B cell (primary cell): Measurements from ENCODE around the gene HDAC9. TPM values are rescaled to one million over a fixed set of nuclear protein-coding genes. Genes with fewer than 3 reads are reported as not detected.

Experiments used
- ATAC-seq: fragments of 200-7000 bp; cut with Tn5 transposase; one replicate; pipeline ENCODE4 v1.10.0; 2021; ENCODE audit warnings: low read depth, mild to moderate bottlenecking, moderate number of reproducible peaks, moderate library complexity
- CTCF ChIA-PET: fragments of 350-600 bp; sonication (Branson Sonifier 250); formaldehyde crosslinking; loops from one replicate; lab custom pipeline; 2021; ENCODE audit warnings: antibody characterized with exemption, inconsistent platforms; lab: Charles Lee
- POLR2A ChIA-PET: fragments of 350-600 bp; sonication (Branson Sonifier 250); formaldehyde crosslinking; loops from one replicate; lab custom pipeline; 2021; ENCODE audit warnings: antibody characterized with exemption; lab: Charles Lee
- DNase-seq: peaks from one replicate; pipeline ENCODE4 v3.0.0; 2013
- H2AFZ ChIP-seq: 2 replicates; pipeline ENCODE4 v1.6.1; 2012; ENCODE audit warnings: mild to moderate bottlenecking, low read depth, low read length; ENCODE audit not compliant: insufficient read depth, poor library complexity, severe bottlenecking
- H3K27ac ChIP-seq, 2 donors: 1 replicate in 1 of 2; 2 replicates in 1 of 2; pipeline ENCODE4 v1.5.1; 2012 to 2013; ENCODE audit warnings: low read length in 2 of 2, mild to moderate bottlenecking in 2 of 2, moderate library complexity in 1 of 2
- H3K27me3 ChIP-seq, 4 experiments: fragments of 200-600 bp in 1 of 4; sonication (generic) in 1 of 4; replicated peaks in 1 of 4; 1 replicate in 2 of 4; 2 replicates in 2 of 4; pipeline versions ENCODE4 v1.6.1 to v1.7.0; 2013 to 2016; ENCODE audit warnings: low read length in 3 of 4, mild to moderate bottlenecking in 2 of 4, mixed read lengths in 1 of 4, moderate library complexity in 1 of 4; ENCODE audit not compliant: insufficient read depth in 4 of 4, control insufficient read depth in 3 of 4; ENCODE audit errors: control extremely low read depth in 1 of 4
- H3K36me3 ChIP-seq, 2 experiments: replicated peaks in 1 of 2; 1 replicate in 1 of 2; 2 replicates in 1 of 2; pipeline versions ENCODE4 v1.6.1 to v1.7.1; 2013; ENCODE audit warnings: low read length in 1 of 2; ENCODE audit not compliant: insufficient read depth in 2 of 2, control insufficient read depth in 1 of 2; ENCODE audit errors: control extremely low read depth in 1 of 2, extremely low read depth in 1 of 2
- H3K4me1 ChIP-seq, 2 donors: fragments of 200-600 bp in 1 of 2; sonication (generic) in 1 of 2; 1 replicate in 1 of 2; 2 replicates in 1 of 2; pipeline versions ENCODE4 v1.5.1 to v1.6.1; 2013 to 2017; ENCODE audit warnings: low read length in 2 of 2; ENCODE audit not compliant: control insufficient read depth in 2 of 2, insufficient read depth in 2 of 2
- H3K4me2 ChIP-seq: replicated peaks from 2 replicates; pipeline ENCODE3; 2012; ENCODE audit warnings: mild to moderate bottlenecking, low read depth, low read length; ENCODE audit not compliant: poor library complexity, severe bottlenecking
- H3K4me3 ChIP-seq, 5 experiments: fragments of 200-600 bp in 1 of 5; sonication (generic) in 1 of 5; 1 replicate in 3 of 5; 2 replicates in 2 of 5; pipeline versions ENCODE4 v1.5.1 to v1.7.0; 2011 to 2016; ENCODE audit warnings: low read length in 4 of 5, mild to moderate bottlenecking in 4 of 5, low read depth in 2 of 5, control low read depth in 1 of 5, moderate library complexity in 1 of 5; ENCODE audit not compliant: insufficient read depth in 1 of 5; ENCODE audit errors: control extremely low read depth in 1 of 5, extremely low read depth in 1 of 5
- H3K79me2 ChIP-seq: fragments of 200-600 bp; sonication (generic); one replicate; pipeline ENCODE4 v1.6.0; 2016; ENCODE audit warnings: low read length; ENCODE audit not compliant: control insufficient read depth, insufficient read depth
- H3K9ac ChIP-seq: fragments of 200-600 bp; sonication (generic); 2 replicates; pipeline ENCODE4 v1.6.1; 2017; ENCODE audit warnings: mild to moderate bottlenecking, low read length, moderate library complexity
- H3K9me3 ChIP-seq, 3 donors: one replicate each; pipeline versions ENCODE4 v1.6.1 to v1.7.1; 2013; ENCODE audit warnings: low read length in 2 of 3; ENCODE audit not compliant: control insufficient read depth in 2 of 3, insufficient read depth in 1 of 3; ENCODE audit errors: control extremely low read depth in 1 of 3
- H4K20me1 ChIP-seq: 2 replicates; pipeline ENCODE4 v1.6.0; 2012; ENCODE audit warnings: mild to moderate bottlenecking, low read length; ENCODE audit not compliant: insufficient read depth, control insufficient read depth, poor library complexity, severe bottlenecking
- H3K27ac Mint-ChIP-seq: one replicate; pipeline ENCODE4 v1.8.0; 2021; ENCODE audit warnings: mixed read lengths
- H3K27me3 Mint-ChIP-seq: one replicate; pipeline ENCODE4 v1.8.0; 2021; ENCODE audit warnings: mixed read lengths
- H3K4me1 Mint-ChIP-seq: one replicate; pipeline ENCODE4 v1.8.0; 2021; ENCODE audit warnings: mixed read lengths
- H3K4me3 Mint-ChIP-seq: one replicate; pipeline ENCODE4 v1.8.0; 2021; ENCODE audit warnings: mixed read lengths
- H3K9me3 Mint-ChIP-seq: one replicate; pipeline ENCODE4 v1.8.0; 2022; ENCODE audit warnings: mixed read lengths; ENCODE audit not compliant: insufficient read depth
- EZH2 ChIP-seq: IDR thresholded peaks from 2 replicates; pipeline ENCODE4 v1.6.1; 2012; ENCODE audit warnings: borderline replicate concordance, low read depth, mild to moderate bottlenecking, moderate library complexity, low read length; ENCODE audit not compliant: insufficient read depth, poor library complexity, severe bottlenecking
- WGBS: methylation state at CpG from one replicate; pipeline ENCODE4 v1.1.5; 2013; ENCODE audit warnings: missing lambda C conversion rate; ENCODE audit not compliant: insufficient coverage; 5-methylcytosine and 5-hydroxymethylcytosine counted together
- intact Hi-C: fragments of 100-400 bp; cut with micrococcal nuclease; formaldehyde crosslinking; loops from one replicate; pipeline ENCODE4 v1.10.0; 2022
- polyA plus RNA-seq: library from polyadenylated mRNA; depleted of rRNA; stranded (reverse); fragments of >200 nt; gene quantifications from 2 replicates; pipeline ENCODE4 v1.2.3, GENCODE V29; 2012
- total RNA-seq, 2 donors: library from RNA; stranded (reverse); fragments of 120-200 nt in 1 of 2; gene quantifications; 1 replicate in 1 of 2; 2 replicates in 1 of 2; pipeline versions ENCODE4 v1.2.3 to v1.2.4, GENCODE V29; 2013 to 2022
- TF ChIP-seq, protein P1 (sequence below): fragments of 200-600 bp; IDR thresholded peaks from one replicate; pipeline ENCODE4 v1.8.0; 2022; ENCODE audit warnings: antibody characterized with exemption, mild to moderate bottlenecking

The HDAC9 gene
- total and polyA plus RNA-seq, 2 donors (not counting 1 experiment from before 2014, with no cell fraction given), result 49.1 to 64.8 TPM

DNA sequence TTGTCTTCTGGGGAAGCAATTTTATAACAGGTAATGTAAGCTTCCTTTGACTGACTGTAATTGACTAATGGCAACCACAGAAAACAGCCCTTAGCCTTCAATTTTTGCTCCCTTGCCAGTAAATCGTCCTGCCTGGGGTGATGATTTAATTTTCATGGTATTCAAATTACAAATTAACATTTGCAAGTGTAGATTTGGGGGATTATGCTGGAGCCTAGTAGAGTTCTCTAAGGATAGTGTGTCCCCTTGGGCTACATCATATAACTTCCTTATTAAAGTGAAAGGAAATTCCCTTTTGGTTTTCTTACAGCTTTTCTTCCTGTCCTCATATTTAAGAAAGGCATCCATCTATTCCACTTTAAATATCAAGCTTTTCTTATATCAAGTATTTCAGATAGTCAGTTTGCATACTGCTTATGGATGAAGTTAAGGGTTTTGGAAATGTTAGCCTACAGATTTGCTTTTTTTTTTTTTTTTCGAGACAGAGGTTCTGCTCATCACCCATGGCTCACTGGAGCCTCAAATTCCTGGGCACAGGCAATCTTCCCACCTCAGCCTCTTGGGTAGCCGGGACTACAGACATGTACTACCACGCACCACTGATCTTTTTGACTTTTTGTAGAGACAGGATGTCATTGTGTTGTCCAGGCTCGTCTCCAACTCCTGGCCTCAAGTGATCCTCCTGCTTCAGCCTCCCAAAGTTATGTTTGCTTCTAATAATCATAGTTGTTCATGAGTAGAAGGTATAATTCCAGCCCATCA, 35.9 kb upstream of the HDAC9 start:
- Histone ChIP-seq H2AFZ (no peak overlapping the region), H3K36me3 (no peaks in the 10 kb centered on the region), H3K27me3 (no peaks in the 10 kb centered on the region), H3K4me2 (peak overlapping the region; percentile 23), H4K20me1 (peaks cover 5% of the 10 kb centered on the region), H3K27ac (no peak overlapping the region), H3K9me3 (no peaks in the 10 kb centered on the region), H3K4me1 (peaks cover 9 to 18% of the 10 kb centered on the region in 2 donors), H3K79me2 (peaks cover 73% of the 10 kb centered on the region), H3K4me3 (no peak overlapping the region), H3K9ac (no peak overlapping the region)
- Mint-ChIP-seq H3K27ac (peak overlapping the region; percentile 54), H3K27me3 (no peaks in the 10 kb centered on the region), H3K4me1 (peaks cover 34% of the 10 kb centered on the region), H3K9me3 (no peaks in the 10 kb centered on the region), H3K4me3 (peak overlapping the region; percentile 40)
- POLR2A ChIA-PET, result interaction anchor here (0.7 kb wide), 1 partner anchor 106 kb away, joined by 4 read pairs; no protein-coding TSS in a partner anchor
- TF ChIP-seq EZH2, result no peak
- TF ChIP-seq, protein P1, sequence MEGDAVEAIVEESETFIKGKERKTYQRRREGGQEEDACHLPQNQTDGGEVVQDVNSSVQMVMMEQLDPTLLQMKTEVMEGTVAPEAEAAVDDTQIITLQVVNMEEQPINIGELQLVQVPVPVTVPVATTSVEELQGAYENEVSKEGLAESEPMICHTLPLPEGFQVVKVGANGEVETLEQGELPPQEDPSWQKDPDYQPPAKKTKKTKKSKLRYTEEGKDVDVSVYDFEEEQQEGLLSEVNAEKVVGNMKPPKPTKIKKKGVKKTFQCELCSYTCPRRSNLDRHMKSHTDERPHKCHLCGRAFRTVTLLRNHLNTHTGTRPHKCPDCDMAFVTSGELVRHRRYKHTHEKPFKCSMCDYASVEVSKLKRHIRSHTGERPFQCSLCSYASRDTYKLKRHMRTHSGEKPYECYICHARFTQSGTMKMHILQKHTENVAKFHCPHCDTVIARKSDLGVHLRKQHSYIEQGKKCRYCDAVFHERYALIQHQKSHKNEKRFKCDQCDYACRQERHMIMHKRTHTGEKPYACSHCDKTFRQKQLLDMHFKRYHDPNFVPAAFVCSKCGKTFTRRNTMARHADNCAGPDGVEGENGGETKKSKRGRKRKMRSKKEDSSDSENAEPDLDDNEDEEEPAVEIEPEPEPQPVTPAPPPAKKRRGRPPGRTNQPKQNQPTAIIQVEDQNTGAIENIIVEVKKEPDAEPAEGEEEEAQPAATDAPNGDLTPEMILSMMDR, result no peak
- peak; percentile 16 for DNase-seq
- no peak for ATAC-seq
- CTCF ChIA-PET, result interaction anchor here (0.7 kb wide), 1 partner anchor 264 kb away, joined by 5 read pairs; no protein-coding TSS in a partner anchor
- intact Hi-C loops, result loop anchor here (5.0 kb wide), 2 partner anchors 42 to 82 kb away; no protein-coding TSS in a partner anchor
- no CpG with 5 or more reads among the region's 5 CpGs for WGBS

DNA sequence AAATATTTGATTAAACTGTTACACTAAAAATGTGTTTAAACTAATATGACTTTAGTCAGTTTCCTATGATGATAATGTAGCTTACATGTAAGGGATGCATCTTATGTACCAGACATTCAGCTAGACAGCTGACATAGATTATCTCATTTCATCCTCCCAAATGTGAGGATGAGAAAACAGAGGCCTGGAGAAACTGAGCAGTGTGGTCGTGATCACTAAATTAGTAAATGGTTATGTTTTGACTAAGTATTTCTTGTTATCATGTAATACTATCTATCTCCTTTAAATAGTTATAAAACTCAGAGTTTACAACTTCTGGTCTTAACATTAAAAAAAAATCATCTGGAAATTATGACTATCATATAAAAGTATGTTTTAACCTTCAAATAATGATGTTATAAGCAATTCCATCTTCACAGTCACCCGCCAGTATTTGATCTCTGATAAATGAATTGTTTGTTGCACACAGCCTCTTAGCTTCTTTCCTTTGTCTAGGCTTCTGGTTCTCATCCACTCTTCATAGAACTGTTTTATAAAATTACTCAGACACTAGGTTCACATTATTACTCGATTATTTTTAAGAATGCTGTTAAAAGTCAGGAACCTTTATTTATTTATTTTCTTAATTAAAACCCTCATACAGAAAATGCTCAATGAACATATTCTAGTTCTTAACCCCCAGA, 33.6 kb upstream of the HDAC9 start:
- Histone ChIP-seq H3K4me3 (no peak overlapping the region), H2AFZ (no peak overlapping the region), H3K27ac (no peak overlapping the region), H3K4me1 (peaks cover 12 to 20% of the 10 kb centered on the region in 2 donors), H3K27me3 (no peaks in the 10 kb centered on the region), H3K79me2 (peaks cover 78% of the 10 kb centered on the region), H3K36me3 (no peaks in the 10 kb centered on the region), H3K4me2 (no peak overlapping the region), H4K20me1 (peaks cover 7% of the 10 kb centered on the region), H3K9ac (no peak overlapping the region), H3K9me3 (no peaks in the 10 kb centered on the region)
- intact Hi-C loops, result loop anchor here (5.0 kb wide), 1 partner anchor 85 kb away; no protein-coding TSS in a partner anchor
- WGBS, result no CpG with 5 or more reads among the region's 3 CpGs
- DNase-seq (no peak), ATAC-seq (no peak)
- no peaks in the 10 kb centered on the region for H3K27me3 Mint-ChIP-seq
- TF ChIP-seq, protein P1, result no peak
- no peak for TF ChIP-seq EZH2
- H3K27ac Mint-ChIP-seq, result no peak overlapping the region
- no peaks in the 10 kb centered on the region for H3K9me3 Mint-ChIP-seq
- no peak overlapping the region for H3K4me3 Mint-ChIP-seq
- peaks cover 39% of the 10 kb centered on the region for H3K4me1 Mint-ChIP-seq
- ChIA-PET CTCF (no interaction called here), POLR2A (no interaction called here)
